DND-41 (cell line): ENCODE measurements around the gene TUBA3E.
"Not testable (repeated sequence)": the region's sequence is repeated elsewhere in the genome, so short reads cannot be mapped to it uniquely, and the experiment has no call there.

ENCODE experiments used
- ATAC-seq: fragments of 200-7000 bp; cut with Tn5 transposase; 3 replicates; pipeline ENCODE4 v1.9.1; 2021; ENCODE audit warnings: low read depth; ENCODE audit not compliant: insufficient read depth
- DNase-seq: peaks from one replicate; pipeline ENCODE4 v3.0.0-alpha.2; 2020
- H2AFZ ChIP-seq: 2 replicates; pipeline ENCODE4 v1.6.0; 2012; ENCODE audit warnings: low read depth, low read length
- H3K27ac ChIP-seq: 2 replicates; pipeline ENCODE4 v1.5.1; 2012; ENCODE audit warnings: low read length, inconsistent platforms
- H3K27me3 ChIP-seq: fragments of 200-600 bp; sonication (generic); 2 replicates; pipeline ENCODE4 v1.6.0; 2012; ENCODE audit warnings: low read length, mild to moderate bottlenecking, inconsistent platforms; ENCODE audit not compliant: insufficient read depth, poor library complexity
- H3K36me3 ChIP-seq: 2 replicates; pipeline ENCODE4 v1.5.1; 2012; ENCODE audit warnings: low read length, inconsistent platforms; ENCODE audit not compliant: insufficient read depth
- H3K4me1 ChIP-seq: 2 replicates; pipeline ENCODE4 v1.5.1; 2012; ENCODE audit warnings: mild to moderate bottlenecking, low read length; ENCODE audit not compliant: insufficient read depth
- H3K4me2 ChIP-seq: 2 replicates; pipeline ENCODE4 v1.6.0; 2012; ENCODE audit warnings: mild to moderate bottlenecking, moderate library complexity, low read length, inconsistent platforms; ENCODE audit not compliant: insufficient read depth
- H3K4me3 ChIP-seq, 2 experiments: fragments of 200-600 bp in 1 of 2; shearing (Covaris generic) in 1 of 2; 2 replicates each; pipeline ENCODE4 v1.5.1; 2012 to 2016; ENCODE audit warnings: inconsistent platforms in 2 of 2, low read length in 2 of 2, mild to moderate bottlenecking in 2 of 2, low read depth in 1 of 2, moderate library complexity in 1 of 2
- H3K79me2 ChIP-seq: 2 replicates; pipeline ENCODE4 v1.6.0; 2012; ENCODE audit warnings: low read length, inconsistent platforms; ENCODE audit not compliant: insufficient read depth
- H3K9ac ChIP-seq: 2 replicates; pipeline ENCODE4 v1.6.0; 2012; ENCODE audit warnings: low read depth, mild to moderate bottlenecking, inconsistent platforms, low read length, moderate library complexity
- H3K9me3 ChIP-seq: 2 replicates; pipeline ENCODE4 v1.5.1; 2012; ENCODE audit warnings: low read length, moderate library complexity, mild to moderate bottlenecking, inconsistent platforms; ENCODE audit not compliant: insufficient read depth, severe bottlenecking
- H4K20me1 ChIP-seq: 2 replicates; pipeline ENCODE4 v1.6.0; 2012; ENCODE audit warnings: low read length; ENCODE audit not compliant: insufficient read depth
- EZH2 ChIP-seq: IDR thresholded peaks from 3 replicates; pipeline ENCODE4 v1.6.1; 2012; ENCODE audit warnings: borderline replicate concordance, low read depth, mild to moderate bottlenecking, moderate library complexity, low read length, inconsistent platforms; ENCODE audit not compliant: severe bottlenecking
- TF ChIP-seq, protein P1 (sequence below): IDR thresholded peaks from 2 replicates; pipeline ENCODE4 v1.5.1; 2012; ENCODE audit warnings: borderline replicate concordance, low read length, moderate library complexity, mild to moderate bottlenecking; ENCODE audit not compliant: poor library complexity, severe bottlenecking; ENCODE audit errors: extremely low read depth

Gene TUBA3E

DNA sequence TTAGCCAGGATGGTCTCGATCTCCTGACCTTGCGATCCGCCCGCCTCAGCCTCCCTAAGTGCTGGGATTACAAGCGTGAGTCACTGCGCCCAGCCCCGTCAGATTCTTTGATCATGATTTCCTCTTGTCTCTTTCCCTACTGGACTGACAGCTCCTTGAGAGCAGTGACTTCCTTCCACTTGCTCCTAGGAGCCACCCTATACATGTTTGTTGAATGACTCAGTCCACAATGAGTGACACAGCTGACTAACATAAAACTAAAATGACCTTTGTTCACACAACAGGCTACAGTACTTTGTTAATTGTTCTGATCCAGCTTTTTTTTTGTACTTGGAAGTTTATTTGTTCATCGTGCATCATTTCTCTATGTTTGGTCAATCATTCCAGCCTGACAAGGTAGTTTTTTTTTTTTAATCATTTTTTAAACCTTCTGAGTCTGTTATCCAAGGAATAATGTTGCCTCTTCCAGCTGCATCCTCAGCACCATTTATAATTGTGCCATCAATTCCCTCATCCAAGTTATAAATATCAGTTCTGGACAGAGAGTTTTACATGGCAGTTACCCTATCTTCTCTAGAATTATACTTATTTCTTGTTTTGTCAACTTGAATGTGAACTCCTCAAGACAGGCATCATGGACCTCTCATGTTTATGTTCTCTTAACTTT is 42.9 kb upstream of the TUBA3E start:
- no peaks in the 10 kb centered on the region for H3K36me3 ChIP-seq
- H3K79me2 ChIP-seq: no peaks in the 10 kb centered on the region
- no peak overlapping the region for H3K4me2 ChIP-seq
- H4K20me1 ChIP-seq: no peaks in the 10 kb centered on the region
- no peaks in the 10 kb centered on the region for H3K4me1 ChIP-seq
- no peaks in the 10 kb centered on the region for H3K27me3 ChIP-seq
- H3K4me3 ChIP-seq: no peak overlapping the region
- no peak overlapping the region for H2AFZ ChIP-seq
- TF ChIP-seq, protein P1, sequence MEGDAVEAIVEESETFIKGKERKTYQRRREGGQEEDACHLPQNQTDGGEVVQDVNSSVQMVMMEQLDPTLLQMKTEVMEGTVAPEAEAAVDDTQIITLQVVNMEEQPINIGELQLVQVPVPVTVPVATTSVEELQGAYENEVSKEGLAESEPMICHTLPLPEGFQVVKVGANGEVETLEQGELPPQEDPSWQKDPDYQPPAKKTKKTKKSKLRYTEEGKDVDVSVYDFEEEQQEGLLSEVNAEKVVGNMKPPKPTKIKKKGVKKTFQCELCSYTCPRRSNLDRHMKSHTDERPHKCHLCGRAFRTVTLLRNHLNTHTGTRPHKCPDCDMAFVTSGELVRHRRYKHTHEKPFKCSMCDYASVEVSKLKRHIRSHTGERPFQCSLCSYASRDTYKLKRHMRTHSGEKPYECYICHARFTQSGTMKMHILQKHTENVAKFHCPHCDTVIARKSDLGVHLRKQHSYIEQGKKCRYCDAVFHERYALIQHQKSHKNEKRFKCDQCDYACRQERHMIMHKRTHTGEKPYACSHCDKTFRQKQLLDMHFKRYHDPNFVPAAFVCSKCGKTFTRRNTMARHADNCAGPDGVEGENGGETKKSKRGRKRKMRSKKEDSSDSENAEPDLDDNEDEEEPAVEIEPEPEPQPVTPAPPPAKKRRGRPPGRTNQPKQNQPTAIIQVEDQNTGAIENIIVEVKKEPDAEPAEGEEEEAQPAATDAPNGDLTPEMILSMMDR: no peak
- no peak for TF ChIP-seq EZH2
- no peak overlapping the region for H3K27ac ChIP-seq
- DNase-seq (no peak), ATAC-seq (no peak)
- H3K9ac ChIP-seq: no peak overlapping the region
- H3K9me3 ChIP-seq: no peaks in the 10 kb centered on the region

GRCh38 chr2:130239581-130239980 is 41.3 kb upstream of the TUBA3E start:
- not testable (repeated sequence) for H4K20me1 ChIP-seq, H3K36me3 ChIP-seq, H3K27ac ChIP-seq, H3K79me2 ChIP-seq, H3K27me3 ChIP-seq, H2AFZ ChIP-seq, DNase-seq, ATAC-seq, H3K4me2 ChIP-seq, H3K9me3 ChIP-seq, H3K4me1 ChIP-seq, H3K4me3 ChIP-seq, H3K9ac ChIP-seq

DNA sequence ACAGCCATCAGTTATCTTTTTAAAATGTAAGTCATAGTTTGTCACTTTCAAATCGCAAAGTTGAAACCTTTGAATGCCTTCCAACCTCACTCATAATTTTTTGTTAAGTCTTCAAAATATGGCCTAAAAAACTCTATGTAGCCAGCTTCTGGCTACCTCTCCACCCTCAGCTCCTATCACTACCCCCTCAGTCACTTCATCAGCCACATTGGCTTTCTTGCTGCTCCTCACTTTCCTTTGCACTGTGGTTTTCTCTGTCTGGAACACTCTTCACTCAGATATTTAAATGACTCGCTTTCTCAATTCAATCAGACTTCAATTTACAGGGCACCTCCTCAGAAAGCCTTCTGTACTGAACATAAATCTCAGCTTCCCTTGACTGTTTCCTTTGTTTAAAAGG is 34.8 kb upstream of the TUBA3E start:
- H3K9me3 ChIP-seq, DNase-seq, H3K27me3 ChIP-seq, H3K27ac ChIP-seq, H3K4me3 ChIP-seq, H3K4me2 ChIP-seq, ATAC-seq, H3K36me3 ChIP-seq, H4K20me1 ChIP-seq, H2AFZ ChIP-seq, H3K79me2 ChIP-seq, H3K4me1 ChIP-seq, H3K9ac ChIP-seq: not testable (repeated sequence)

GRCh38 chr2:130231656-130232055 is 33.4 kb upstream of the TUBA3E start:
- ATAC-seq: no peak
- no peak overlapping the region for H3K4me3 ChIP-seq
- H4K20me1 ChIP-seq: no peaks in the 10 kb centered on the region
- H3K9ac ChIP-seq: no peak overlapping the region
- no peak for DNase-seq
- H3K36me3 ChIP-seq: no peaks in the 10 kb centered on the region
- H3K27me3 ChIP-seq: no peaks in the 10 kb centered on the region
- TF ChIP-seq EZH2: no peak
- TF ChIP-seq, protein P1: no peak
- H3K9me3 ChIP-seq: no peaks in the 10 kb centered on the region
- no peaks in the 10 kb centered on the region for H3K79me2 ChIP-seq
- no peak overlapping the region for H2AFZ ChIP-seq
- no peak overlapping the region for H3K4me2 ChIP-seq
- no peaks in the 10 kb centered on the region for H3K4me1 ChIP-seq
- no peak overlapping the region for H3K27ac ChIP-seq

- not testable (repeated sequence) for ATAC-seq, H3K4me3 ChIP-seq, H3K27ac ChIP-seq, H2AFZ ChIP-seq, H3K9me3 ChIP-seq, H3K4me2 ChIP-seq, H3K36me3 ChIP-seq, H3K9ac ChIP-seq, H4K20me1 ChIP-seq, DNase-seq, H3K4me1 ChIP-seq, H3K27me3 ChIP-seq, H3K79me2 ChIP-seq
Observed at GRCh38 chr2:130230907-130231306, 32.7 kb upstream of the TUBA3E start.

GRCh38 chr2:130230376-130230775 is 32.1 kb upstream of the TUBA3E start:
- ATAC-seq, H3K36me3 ChIP-seq, H3K27me3 ChIP-seq, H3K4me3 ChIP-seq, H3K4me2 ChIP-seq, H3K9me3 ChIP-seq, H3K79me2 ChIP-seq, H3K9ac ChIP-seq, H3K4me1 ChIP-seq, H4K20me1 ChIP-seq, DNase-seq, H3K27ac ChIP-seq, H2AFZ ChIP-seq: not testable (repeated sequence)

DNA sequence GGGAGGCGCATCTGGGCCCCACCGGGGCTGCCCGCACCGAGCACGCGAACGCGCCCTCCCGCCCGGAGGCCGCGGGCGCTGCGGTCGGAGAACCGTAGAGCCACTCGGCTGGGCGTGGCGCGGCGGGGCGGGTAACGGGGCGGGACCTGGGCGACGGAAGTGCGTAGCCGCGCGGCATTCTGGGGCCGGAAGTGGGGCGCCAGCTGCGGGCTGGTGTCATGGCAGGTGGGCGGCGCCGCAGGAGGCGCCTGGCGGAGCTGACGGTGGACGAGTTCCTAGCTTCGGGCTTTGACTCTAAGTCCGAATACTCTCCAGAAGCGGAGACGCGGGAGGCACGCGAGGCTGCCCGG is 30.9 kb upstream of the TUBA3E start:
- not testable (repeated sequence) for H3K9ac ChIP-seq, H3K27me3 ChIP-seq, H3K4me3 ChIP-seq, H3K9me3 ChIP-seq, ATAC-seq, H3K4me1 ChIP-seq, H2AFZ ChIP-seq, H4K20me1 ChIP-seq, H3K36me3 ChIP-seq, DNase-seq, H3K79me2 ChIP-seq, H3K27ac ChIP-seq, H3K4me2 ChIP-seq
